GM12874 (cell line): ENCODE data around the gene ANKMY1.

Experiments
- TF ChIP-seq, protein P1 (sequence below): IDR thresholded peaks from 2 replicates; pipeline ENCODE4 v1.5.1; 2011; ENCODE audit warnings: low read depth, mild to moderate bottlenecking, control low read depth, low read length, moderate library complexity; ENCODE audit not compliant: insufficient read depth

The ANKMY1 gene

DNA sequence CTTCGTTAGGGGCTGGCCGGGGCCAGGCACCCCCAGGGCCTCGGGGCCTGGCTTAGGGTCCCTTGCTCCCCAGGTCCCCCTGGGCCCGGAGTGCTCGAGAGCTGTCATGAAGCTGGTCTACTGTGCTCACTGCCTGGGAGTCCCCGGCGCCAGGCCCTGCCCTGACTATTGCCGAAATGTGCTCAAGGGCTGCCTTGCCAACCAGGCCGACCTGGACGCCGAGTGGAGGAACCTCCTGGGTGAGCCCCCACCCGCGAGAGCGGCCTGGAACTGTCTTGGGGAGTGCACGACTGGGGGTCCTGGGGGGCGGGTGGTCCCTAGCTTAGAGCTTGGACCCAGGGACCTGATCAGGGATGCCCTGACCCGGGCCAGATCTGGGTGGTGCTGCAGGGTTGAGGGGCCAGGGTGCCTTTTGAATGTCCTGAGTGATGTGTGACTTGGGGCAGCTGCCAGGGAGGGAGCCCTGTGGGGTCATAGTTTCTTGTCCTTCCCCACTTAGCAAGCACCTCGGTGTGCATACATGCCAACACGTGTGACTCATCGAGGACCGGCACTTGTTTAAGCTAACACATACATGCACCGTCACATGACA, 94.4 kb downstream of the ANKMY1 start:
- TF ChIP-seq, protein P1, sequence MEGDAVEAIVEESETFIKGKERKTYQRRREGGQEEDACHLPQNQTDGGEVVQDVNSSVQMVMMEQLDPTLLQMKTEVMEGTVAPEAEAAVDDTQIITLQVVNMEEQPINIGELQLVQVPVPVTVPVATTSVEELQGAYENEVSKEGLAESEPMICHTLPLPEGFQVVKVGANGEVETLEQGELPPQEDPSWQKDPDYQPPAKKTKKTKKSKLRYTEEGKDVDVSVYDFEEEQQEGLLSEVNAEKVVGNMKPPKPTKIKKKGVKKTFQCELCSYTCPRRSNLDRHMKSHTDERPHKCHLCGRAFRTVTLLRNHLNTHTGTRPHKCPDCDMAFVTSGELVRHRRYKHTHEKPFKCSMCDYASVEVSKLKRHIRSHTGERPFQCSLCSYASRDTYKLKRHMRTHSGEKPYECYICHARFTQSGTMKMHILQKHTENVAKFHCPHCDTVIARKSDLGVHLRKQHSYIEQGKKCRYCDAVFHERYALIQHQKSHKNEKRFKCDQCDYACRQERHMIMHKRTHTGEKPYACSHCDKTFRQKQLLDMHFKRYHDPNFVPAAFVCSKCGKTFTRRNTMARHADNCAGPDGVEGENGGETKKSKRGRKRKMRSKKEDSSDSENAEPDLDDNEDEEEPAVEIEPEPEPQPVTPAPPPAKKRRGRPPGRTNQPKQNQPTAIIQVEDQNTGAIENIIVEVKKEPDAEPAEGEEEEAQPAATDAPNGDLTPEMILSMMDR, result no peak

GRCh38 chr2:240462707-240463273, 95.0 kb downstream of the ANKMY1 start:
- TF ChIP-seq, protein P1, result no peak

DNA sequence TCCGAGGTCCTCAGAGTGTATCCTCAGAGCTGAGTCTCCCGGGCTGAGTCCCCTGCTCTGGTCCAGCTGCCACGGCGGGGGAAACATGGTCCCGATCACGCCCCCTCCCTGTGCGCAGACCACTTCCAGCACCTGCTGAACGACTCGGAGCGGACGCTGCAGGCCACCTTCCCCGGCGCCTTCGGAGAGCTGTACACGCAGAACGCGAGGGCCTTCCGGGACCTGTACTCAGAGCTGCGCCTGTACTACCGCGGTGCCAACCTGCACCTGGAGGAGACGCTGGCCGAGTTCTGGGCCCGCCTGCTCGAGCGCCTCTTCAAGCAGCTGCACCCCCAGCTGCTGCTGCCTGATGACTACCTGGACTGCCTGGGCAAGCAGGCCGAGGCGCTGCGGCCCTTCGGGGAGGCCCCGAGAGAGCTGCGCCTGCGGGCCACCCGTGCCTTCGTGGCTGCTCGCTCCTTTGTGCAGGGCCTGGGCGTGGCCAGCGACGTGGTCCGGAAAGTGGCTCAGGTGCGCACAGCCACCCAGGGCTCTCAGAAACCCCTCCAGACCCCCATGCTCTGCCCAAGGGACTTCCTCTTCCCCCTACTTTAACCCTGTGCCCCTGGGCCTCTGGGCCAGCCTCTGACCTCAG, 95.6 kb downstream of the ANKMY1 start:
- TF ChIP-seq, protein P1, result no peak

DNA sequence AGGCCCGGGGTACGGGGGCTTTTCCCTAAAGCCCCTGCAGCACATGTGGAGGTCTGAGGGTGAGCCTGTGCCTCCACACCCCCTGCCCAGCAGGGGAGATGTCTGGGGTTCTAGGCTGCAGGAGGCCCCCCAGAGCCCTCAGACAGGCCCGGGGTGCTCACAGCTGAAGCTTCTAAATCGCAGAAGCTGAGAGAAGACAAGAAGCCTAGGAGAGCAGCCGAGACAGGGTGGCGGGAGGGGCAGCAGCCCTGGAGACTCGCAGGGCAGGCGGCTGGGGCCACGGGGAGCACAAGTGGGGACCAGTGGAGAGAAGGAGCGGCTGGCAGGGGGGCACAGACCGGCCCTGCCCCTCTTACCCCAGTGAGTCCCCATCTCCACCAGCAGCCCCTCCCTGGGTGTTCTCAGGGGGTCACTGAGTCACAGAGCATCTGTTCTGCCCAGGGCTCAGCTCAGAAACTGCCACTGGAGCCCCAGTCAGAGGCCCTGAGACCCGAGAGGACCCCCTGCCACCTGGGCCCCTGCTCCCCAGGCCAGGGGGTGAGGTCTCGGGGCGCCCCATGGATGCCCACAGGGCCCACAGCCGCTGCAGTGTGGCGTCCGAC, 96.2 kb downstream of the ANKMY1 start:
- TF ChIP-seq, protein P1, result no peak

DNA sequence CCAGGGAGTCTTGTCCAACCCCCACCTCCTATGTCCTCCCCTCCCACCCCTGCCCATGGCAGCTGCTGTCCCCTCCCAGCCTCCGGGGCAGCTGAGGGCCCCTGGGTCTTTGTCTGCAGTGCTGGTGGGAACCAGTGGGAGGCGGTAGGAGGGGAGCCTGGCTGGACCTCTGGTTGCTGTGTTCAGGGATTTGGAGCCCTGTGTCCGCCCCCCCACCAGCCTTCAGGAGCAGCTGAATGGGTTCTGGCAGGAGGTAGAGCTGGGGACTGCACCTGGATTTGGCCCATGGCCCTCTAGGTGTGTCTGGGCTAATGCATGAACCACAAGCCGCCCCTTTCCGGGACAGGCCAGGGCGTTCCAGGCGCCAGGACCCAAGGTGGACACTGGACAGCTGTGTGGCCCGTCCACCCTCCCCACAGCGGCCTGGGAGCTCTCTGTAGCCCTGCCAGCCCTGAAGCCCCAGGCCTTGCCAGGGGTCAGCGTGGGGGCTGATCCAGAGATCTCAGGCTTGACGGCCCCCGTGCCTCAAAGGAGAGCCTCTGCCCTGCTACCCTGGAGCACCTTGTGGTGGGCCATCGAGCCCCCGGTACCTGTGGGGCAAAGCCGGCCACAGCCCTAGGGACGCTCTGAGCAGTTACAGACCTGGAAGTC, 96.9 kb downstream of the ANKMY1 start:
- TF ChIP-seq, protein P1, result peak; percentile 14; the same call in 1 of the 2 replicates

GRCh38 chr2:240460253-240460711, 97.5 kb downstream of the ANKMY1 start:
- TF ChIP-seq, protein P1, result no peak
